Astrocyte (in vitro differentiated cells and primary cell): ENCODE data around the gene MCTP1. TPM values are rescaled to one million over a fixed set of nuclear protein-coding genes. Genes with fewer than 3 reads are reported as not detected.

Experiments
- DNase-seq: peaks from one replicate; pipeline ENCODE4 v3.0.0-alpha.2; 2010; ENCODE audit warnings: low read depth
- FAIRE-seq: peaks from 2 replicates; lab custom pipeline; 2011; peaks lifted over from hg19 to GRCh38; lab: Jason Lieb, UNC
- H2AFZ ChIP-seq: 2 replicates; pipeline ENCODE4 v1.6.0; 2012; ENCODE audit warnings: low read depth, low read length, inconsistent platforms
- H3K27ac ChIP-seq: 2 replicates; pipeline ENCODE4 v1.5.1; 2011; ENCODE audit warnings: low read depth, low read length, inconsistent platforms
- H3K27me3 ChIP-seq: 2 replicates; pipeline ENCODE4 v1.6.0; 2011; ENCODE audit warnings: low read length, inconsistent platforms; ENCODE audit not compliant: insufficient read depth
- H3K36me3 ChIP-seq: 2 replicates; pipeline ENCODE4 v1.5.1; 2011; ENCODE audit warnings: low read length, inconsistent platforms; ENCODE audit not compliant: insufficient read depth
- H3K4me1 ChIP-seq: 2 replicates; pipeline ENCODE4 v1.5.1; 2011; ENCODE audit warnings: low read length, inconsistent platforms; ENCODE audit not compliant: insufficient read depth
- H3K4me2 ChIP-seq: 2 replicates; pipeline ENCODE4 v1.6.0; 2012; ENCODE audit warnings: low read length, inconsistent platforms
- H3K4me3 ChIP-seq: 2 replicates; pipeline ENCODE4 v1.5.1; 2011; ENCODE audit warnings: low read depth, mild to moderate bottlenecking, low read length, inconsistent platforms; ENCODE audit not compliant: insufficient read depth
- H3K79me2 ChIP-seq: 2 replicates; pipeline ENCODE4 v1.6.0; 2012; ENCODE audit warnings: mild to moderate bottlenecking, low read length, inconsistent platforms; ENCODE audit not compliant: insufficient read depth
- H3K9ac ChIP-seq: 2 replicates; pipeline ENCODE4 v1.6.0; 2012; ENCODE audit warnings: mild to moderate bottlenecking, low read length, inconsistent platforms
- H3K9me3 ChIP-seq: 2 replicates; pipeline ENCODE4 v1.5.1; 2012; ENCODE audit warnings: low read depth, mild to moderate bottlenecking, low read length, inconsistent platforms; ENCODE audit not compliant: insufficient read depth
- H4K20me1 ChIP-seq: 2 replicates; pipeline ENCODE4 v1.6.0; 2012; ENCODE audit warnings: low read length, inconsistent platforms; ENCODE audit not compliant: insufficient read depth
- H3K27ac Mint-ChIP-seq: one replicate; pipeline ENCODE4 v1.8.0; 2021; ENCODE audit warnings: mild to moderate bottlenecking, mixed read lengths; ENCODE audit not compliant: unreplicated experiment
- H3K27me3 Mint-ChIP-seq: one replicate; pipeline ENCODE4 v1.8.0; 2021; ENCODE audit warnings: low read depth, mixed read lengths; ENCODE audit not compliant: unreplicated experiment
- H3K36me3 Mint-ChIP-seq: one replicate; pipeline ENCODE4 v1.8.0; 2021; ENCODE audit warnings: low read depth, mixed read lengths; ENCODE audit not compliant: unreplicated experiment
- H3K4me1 Mint-ChIP-seq: one replicate; pipeline ENCODE4 v1.8.0; 2021; ENCODE audit warnings: low read depth, mixed read lengths; ENCODE audit not compliant: unreplicated experiment
- H3K4me3 Mint-ChIP-seq: one replicate; pipeline ENCODE4 v1.8.0; 2021; ENCODE audit warnings: mild to moderate bottlenecking, moderate library complexity, mixed read lengths; ENCODE audit not compliant: unreplicated experiment
- H3K9me3 Mint-ChIP-seq: one replicate; pipeline ENCODE4 v1.8.0; 2021; ENCODE audit warnings: mild to moderate bottlenecking, mixed read lengths; ENCODE audit not compliant: unreplicated experiment
- CTCF ChIP-seq: IDR thresholded peaks from 2 replicates; pipeline ENCODE4 v1.5.1; 2011; ENCODE audit warnings: low read depth, mild to moderate bottlenecking, inconsistent platforms, low read length, moderate library complexity; ENCODE audit not compliant: insufficient read depth
- EZH2 ChIP-seq: IDR thresholded peaks from 2 replicates; pipeline ENCODE4 v1.6.1; 2012; ENCODE audit warnings: mild to moderate bottlenecking, low read length, inconsistent platforms; ENCODE audit not compliant: insufficient read depth
- total RNA-seq: library from RNA; stranded (reverse); gene quantifications from 2 replicates; pipeline ENCODE4 v1.2.1, GENCODE V29; 2021

MCTP1 gene
- total RNA-seq, 1 donor from 2014 or later: 40.6 TPM

- H3K4me3 Mint-ChIP-seq: no peak overlapping the region
- H3K9me3 Mint-ChIP-seq: peaks cover 4% of the 10 kb centered on the region
- Histone ChIP-seq H2AFZ (no peak overlapping the region), H3K79me2 (no peaks in the 10 kb centered on the region), H3K4me1 (peaks cover 16% of the 10 kb centered on the region), H3K9me3 (no peaks in the 10 kb centered on the region), H3K9ac (no peak overlapping the region), H3K27ac (no peak overlapping the region), H3K4me3 (no peak overlapping the region), H4K20me1 (no peaks in the 10 kb centered on the region), H3K4me2 (peak overlapping the region; percentile 21), H3K27me3 (no peaks in the 10 kb centered on the region), H3K36me3 (no peaks in the 10 kb centered on the region)
- no peaks in the 10 kb centered on the region for H3K36me3 Mint-ChIP-seq
- H3K27me3 Mint-ChIP-seq: no peaks in the 10 kb centered on the region
- DNase-seq (no peak), FAIRE-seq (no peak)
- H3K27ac Mint-ChIP-seq: no peak overlapping the region
- TF ChIP-seq CTCF (no peak), EZH2 (no peak)
- peaks cover 28% of the 10 kb centered on the region for H3K4me1 Mint-ChIP-seq
Observed at GRCh38 chr5:95241635-95242034, 43.3 kb downstream of the MCTP1 start.

DNA sequence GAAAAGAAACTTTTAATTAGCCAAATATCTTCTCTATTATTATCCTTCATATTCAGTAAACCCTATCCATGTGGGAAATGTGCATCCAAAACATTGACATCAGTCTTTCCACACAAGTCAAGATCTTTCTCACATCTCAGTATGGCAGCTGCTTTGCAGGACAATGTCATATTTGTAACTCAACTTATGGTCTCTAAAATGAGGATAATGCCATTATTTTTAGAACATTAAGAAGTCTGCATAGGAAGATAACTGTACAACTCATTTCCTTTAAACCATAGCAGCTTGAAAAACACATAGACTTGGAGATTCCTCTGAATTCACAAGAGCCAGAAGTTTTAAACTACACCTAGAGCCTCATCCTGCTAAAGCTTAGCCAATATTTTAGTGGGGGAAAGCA lies 43.7 kb downstream of the MCTP1 start:
- no peaks in the 10 kb centered on the region for H3K36me3 ChIP-seq
- H3K4me1 ChIP-seq: peaks cover 16% of the 10 kb centered on the region
- H3K4me2 ChIP-seq: peak overlapping the region; percentile 21
- no peaks in the 10 kb centered on the region for H3K79me2 ChIP-seq
- H3K36me3 Mint-ChIP-seq: no peaks in the 10 kb centered on the region
- H3K4me3 ChIP-seq: no peak overlapping the region
- H2AFZ ChIP-seq: no peak overlapping the region
- FAIRE-seq: no peak
- H3K9me3 Mint-ChIP-seq: peaks cover 3% of the 10 kb centered on the region
- TF ChIP-seq CTCF (no peak), EZH2 (no peak)
- peaks cover 28% of the 10 kb centered on the region for H3K4me1 Mint-ChIP-seq
- no peaks in the 10 kb centered on the region for H3K27me3 ChIP-seq
- H3K9me3 ChIP-seq: no peaks in the 10 kb centered on the region
- no peak for DNase-seq
- no peak overlapping the region for H3K4me3 Mint-ChIP-seq
- H3K27me3 Mint-ChIP-seq: no peaks in the 10 kb centered on the region
- H4K20me1 ChIP-seq: no peaks in the 10 kb centered on the region
- no peak overlapping the region for H3K27ac Mint-ChIP-seq
- no peak overlapping the region for H3K9ac ChIP-seq
- H3K27ac ChIP-seq: no peak overlapping the region

DNA sequence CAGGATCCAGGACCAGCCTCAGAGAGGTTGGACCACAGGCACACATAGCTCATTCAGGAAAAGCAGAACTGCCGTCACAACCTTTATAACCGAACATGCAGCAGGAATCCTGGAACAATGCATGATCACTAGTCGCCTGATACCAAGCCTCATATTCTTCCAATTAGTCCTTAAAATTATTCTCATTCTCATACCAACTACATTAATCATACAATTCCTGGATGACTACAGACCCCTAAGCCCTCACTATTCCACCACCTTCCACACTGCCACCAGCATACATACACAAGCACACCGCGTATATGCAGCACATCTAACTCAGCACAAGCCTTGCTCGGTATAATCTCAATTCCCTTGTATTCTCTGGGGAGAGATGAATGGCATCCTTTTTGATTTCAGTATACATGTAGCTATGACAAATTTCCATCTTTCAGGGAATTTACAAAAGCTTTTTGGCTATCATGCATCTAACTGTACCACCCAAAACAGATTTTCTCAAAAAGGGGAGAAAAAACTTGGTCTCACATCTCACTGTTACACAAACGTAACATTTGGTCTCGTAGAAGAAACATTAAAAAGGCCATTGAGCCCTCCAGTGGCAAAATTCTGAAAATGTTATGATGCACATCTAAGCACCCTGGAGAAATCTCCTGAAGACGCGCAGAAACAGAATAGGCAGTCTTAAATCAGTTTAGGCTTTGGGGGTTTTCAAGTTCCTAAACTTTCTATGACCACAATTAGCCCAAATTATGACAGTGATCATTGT lies 46.2 kb downstream of the MCTP1 start:
- H3K4me3 ChIP-seq: no peak overlapping the region
- no peaks in the 10 kb centered on the region for H3K27me3 ChIP-seq
- H3K9me3 ChIP-seq: no peaks in the 10 kb centered on the region
- peak overlapping the region; percentile 15 for H2AFZ ChIP-seq
- H3K27ac ChIP-seq: peak overlapping the region; percentile 33
- Mint-ChIP-seq H3K4me3 (no peak overlapping the region), H3K4me1 (peaks cover 28% of the 10 kb centered on the region), H3K36me3 (no peaks in the 10 kb centered on the region), H3K27me3 (no peaks in the 10 kb centered on the region), H3K9me3 (peaks cover 2% of the 10 kb centered on the region), H3K27ac (peak overlapping the region; percentile 28)
- peaks cover 16% of the 10 kb centered on the region for H3K4me1 ChIP-seq
- no peaks in the 10 kb centered on the region for H3K79me2 ChIP-seq
- H3K4me2 ChIP-seq: peak overlapping the region; percentile 71
- FAIRE-seq: no peak
- no peak for TF ChIP-seq EZH2
- peak; percentile 27 for TF ChIP-seq CTCF
- no peaks in the 10 kb centered on the region for H4K20me1 ChIP-seq
- H3K9ac ChIP-seq: peak overlapping the region; percentile 45
- H3K36me3 ChIP-seq: no peaks in the 10 kb centered on the region
- peak; percentile 65 for DNase-seq
